Measurements from ENCODE around the gene RGMB.

GRCh38 chr5:98775246-98776065 is 2.0 kb downstream of the RGMB start:
- TF ChIP-seq CTCF (IDR thresholded peaks at IDR 0.05) (no peak), POLR2A (IDR thresholded peaks at IDR 0.05) (no peak)
